HepG2 (cell line): ENCODE results near the gene GLB1L. TPM values are rescaled to one million over a fixed set of nuclear protein-coding genes. Genes with fewer than 3 reads are reported as not detected.

Experiments
- ATAC-seq: fragments of 200-7000 bp; cut with Tn5 transposase; 3 replicates; pipeline ENCODE4 v1.9.1; 2020; ENCODE audit warnings: mild to moderate bottlenecking, moderate library complexity
- BruUV-seq: library from RNA; stranded (reverse); fragments of 400-500 nt; replicated peaks from 2 replicates; lab custom pipeline; 2021; lab: Mats Ljungman, UMichigan
- CTCF ChIA-PET: fragments of 300-600 bp; formaldehyde crosslinking; extraction: SDS; loops from one replicate; lab custom pipeline; 2021; ENCODE audit warnings: low total read pairs, inconsistent platforms, low intra/inter-chr PET ratio; lab: Yijun Ruan, JAX
- POLR2A ChIA-PET: fragments of 350-600 bp; sonication (Branson Sonifier 250); formaldehyde crosslinking; loops from one replicate; lab custom pipeline; 2020; ENCODE audit warnings: antibody characterized with exemption, inconsistent platforms; lab: Yijun Ruan, JAX
- DNase-seq: peaks from one replicate; pipeline ENCODE4 v3.0.0-alpha.2; 2015; ENCODE audit warnings: low spot score
- FAIRE-seq: peaks from 3 replicates; lab custom pipeline; 2011; peaks lifted over from hg19 to GRCh38; lab: Jason Lieb, UNC
- H2AFZ ChIP-seq: one replicate; pipeline ENCODE4 v1.6.1; 2011; ENCODE audit warnings: low read length, inconsistent platforms
- H3K27ac ChIP-seq: fragments of 300-600 bp; 3 replicates; pipeline ENCODE4 v1.8.0; 2011; ENCODE audit warnings: mixed run types, mild to moderate bottlenecking, mixed read lengths, low read length, inconsistent platforms; ENCODE audit not compliant: insufficient read depth; ENCODE audit errors: extremely low read length
- H3K27me3 ChIP-seq, 2 experiments: fragments of 200-600 bp in 1 of 2; 2 replicates in 1 of 2; 3 replicates in 1 of 2; pipeline versions ENCODE4 v1.6.0 to v1.8.0; 2011; ENCODE audit warnings: low read length in 2 of 2, mild to moderate bottlenecking in 2 of 2, moderate library complexity in 2 of 2, inconsistent platforms in 1 of 2; ENCODE audit not compliant: insufficient read depth in 2 of 2, control insufficient read depth in 1 of 2
- H3K36me3 ChIP-seq, 2 experiments: fragments of 200-600 bp in 1 of 2; replicated peaks in 1 of 2; 2 replicates in 1 of 2; 3 replicates in 1 of 2; pipeline versions ENCODE4 v1.5.1 to v1.8.0; 2011; ENCODE audit warnings: low read length in 2 of 2, inconsistent platforms in 1 of 2; ENCODE audit not compliant: insufficient read depth in 2 of 2, control insufficient read depth in 1 of 2
- H3K4me1 ChIP-seq: 2 replicates; pipeline ENCODE4 v1.5.1; 2012; ENCODE audit warnings: low read length, inconsistent platforms; ENCODE audit not compliant: insufficient read depth
- H3K4me2 ChIP-seq: 2 replicates; pipeline ENCODE4 v1.6.0; 2011; ENCODE audit warnings: low read depth, low read length, inconsistent platforms
- H3K4me3 ChIP-seq, 3 experiments: fragments of 200-600 bp in 1 of 3; sonication (generic), shearing (Covaris generic) in 1 of 3; replicated peaks in 1 of 3; 2 replicates each; pipeline ENCODE4 v1.5.1; 2011 to 2016; ENCODE audit warnings: low read length in 3 of 3, inconsistent platforms in 2 of 3, low read depth in 2 of 3, mild to moderate bottlenecking in 2 of 3, control low read depth in 1 of 3, mixed read lengths in 1 of 3; ENCODE audit not compliant: insufficient read depth in 1 of 3
- H3K79me2 ChIP-seq: one replicate; pipeline ENCODE4 v1.6.1; 2011; ENCODE audit warnings: low read length, inconsistent platforms; ENCODE audit not compliant: insufficient read depth
- H3K9ac ChIP-seq: 2 replicates; pipeline ENCODE4 v1.6.0; 2011; ENCODE audit warnings: mild to moderate bottlenecking, low read depth, low read length, inconsistent platforms; ENCODE audit not compliant: insufficient read depth
- H3K9me3 ChIP-seq: 2 replicates; pipeline ENCODE4 v1.5.1; 2012; ENCODE audit warnings: mild to moderate bottlenecking, low read length
- H4K20me1 ChIP-seq: 2 replicates; pipeline ENCODE4 v1.6.0; 2011; ENCODE audit warnings: inconsistent platforms, mild to moderate bottlenecking, low read length, moderate library complexity; ENCODE audit not compliant: insufficient read depth
- CEBPB ChIP-seq: IDR thresholded peaks from 2 replicates; pipeline ENCODE4 v1.6.1; 2011; ENCODE audit warnings: low read depth, low read length, improper control_type of control experiment, borderline replicate concordance
- EP300 ChIP-seq, 3 experiments: sonication (generic) in 1 of 3; formaldehyde crosslinking in 1 of 3; IDR thresholded peaks; 2 replicates each; pipeline versions ENCODE4 v1.5.1 to v1.6.1; 2011 to 2020; ENCODE audit warnings: low read depth in 2 of 3, low read length in 2 of 3, borderline replicate concordance in 1 of 3, improper control_type of control experiment in 1 of 3, mild to moderate bottlenecking in 1 of 3, missing genetic modification reagents in 1 of 3, moderate library complexity in 1 of 3
- FOXM1 ChIP-seq: sonication (generic); formaldehyde crosslinking; IDR thresholded peaks from 2 replicates; pipeline ENCODE4 v1.5.0; 2020; ENCODE audit warnings: missing genetic modification reagents
- HNRNPK ChIP-seq: fragments of 200-400 bp; formaldehyde crosslinking; IDR thresholded peaks from 2 replicates; pipeline ENCODE4 v1.6.1; 2018; ENCODE audit warnings: low read length, low read depth, moderate library complexity, mild to moderate bottlenecking; ENCODE audit not compliant: poor library complexity, severe bottlenecking
- ZBTB49 ChIP-seq: sonication (generic); formaldehyde crosslinking; IDR thresholded peaks from 2 replicates; pipeline ENCODE4 v1.4.0; 2020; ENCODE audit warnings: missing genetic modification reagents, borderline replicate concordance
- ZFP36L2 ChIP-seq: sonication (generic); formaldehyde crosslinking; IDR thresholded peaks from 2 replicates; pipeline ENCODE4 v1.4.0; 2020; ENCODE audit warnings: missing genetic modification reagents
- ZMYM3 ChIP-seq: sonication (generic); formaldehyde crosslinking; IDR thresholded peaks from 2 replicates; pipeline ENCODE4 v1.5.1; 2020; ENCODE audit warnings: mild to moderate bottlenecking, missing genetic modification reagents
- ZNF557 ChIP-seq: sonication (generic); formaldehyde crosslinking; IDR thresholded peaks from 2 replicates; pipeline ENCODE4 v1.4.0; 2020; ENCODE audit warnings: missing genetic modification reagents
- ZNF770 ChIP-seq: sonication (generic); formaldehyde crosslinking; IDR thresholded peaks from 2 replicates; pipeline ENCODE4 v1.5.0; 2020; ENCODE audit warnings: mild to moderate bottlenecking, missing genetic modification reagents
- WGBS: methylation state at CpG from one replicate; pipeline ENCODE4 v1.1.6; 2017; ENCODE audit warnings: low lambda C conversion rate; 5-methylcytosine and 5-hydroxymethylcytosine counted together
- in situ Hi-C: cut with HindIII; loops from 2 replicates; pipeline ENCODE4 v1.10.0; 2017; ENCODE audit warnings: low pct_unique_long_range_greater_than_20kb; ENCODE audit not compliant: extremely low pct_ligation_motif_present
- intact Hi-C: fragments of 100-400 bp; cut with micrococcal nuclease; formaldehyde crosslinking; loops from one replicate; pipeline ENCODE4 v1.10.0; 2022; ENCODE audit not compliant: unreplicated experiment
- polyA plus RNA-seq, 8 experiments: library from polyadenylated mRNA; depleted of rRNA in 3 of 8; stranded (reverse) in 7 of 8; unstranded in 1 of 8; fragments of >200 nt; fragmentation: Illumina TruSeq in 4 of 8; extraction: Trizol in 4 of 8; gene quantifications; 2 replicates each; pipeline versions ENCODE4 v1.2.1 to v1.2.3, GENCODE V29; 2011 to 2016; ENCODE audit warnings: low read depth in 4 of 8, missing spikeins in 1 of 8, mixed read lengths in 1 of 8; ENCODE audit not compliant: insufficient read depth in 1 of 8
- total RNA-seq, 5 experiments: library from RNA; depleted of rRNA; stranded (reverse); fragments of >200 nt; fragmentation: Illumina TruSeq; extraction: Trizol; gene quantifications; 2 replicates each; pipeline ENCODE4 v1.2.3, GENCODE V29; 2016; ENCODE audit warnings: low read depth in 1 of 5
- TF ChIP-seq, protein P1 (sequence below): sonication (generic); formaldehyde crosslinking; IDR thresholded peaks from 2 replicates; pipeline ENCODE4 v1.8.0; 2022; ENCODE audit warnings: missing genetic modification reagents, mild to moderate bottlenecking, inconsistent platforms, borderline replicate concordance
- TF ChIP-seq, protein P2 (sequence below): sonication (generic); formaldehyde crosslinking; IDR thresholded peaks from 2 replicates; pipeline ENCODE4 v1.5.1; 2020; ENCODE audit warnings: missing genetic modification reagents, mild to moderate bottlenecking, borderline replicate concordance

Gene GLB1L
- total and polyA plus RNA-seq, 2 of the 13 experiments (the other 11 are each of a cell fraction or from before 2014, with no cell fraction given), result 6.8 to 7.3 TPM

DNA sequence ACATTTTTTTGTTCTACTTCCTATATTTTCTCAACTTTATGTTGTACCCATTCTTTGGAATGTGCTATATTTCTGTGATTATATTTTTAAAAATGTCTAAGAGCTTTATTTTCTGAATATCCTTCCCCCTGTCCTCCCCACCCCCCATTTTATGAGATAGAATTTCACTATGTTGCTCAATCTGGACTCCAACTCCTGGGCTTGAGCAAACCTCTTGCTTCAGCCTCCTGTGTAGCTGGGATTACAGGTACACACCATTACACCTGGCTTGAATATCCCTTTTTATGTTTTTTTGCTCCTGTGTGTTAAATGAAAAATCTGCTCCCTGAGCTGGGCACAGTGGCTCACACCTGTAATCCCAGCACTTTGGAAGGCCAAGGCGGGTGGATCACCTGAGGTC, 47.9 kb downstream of the GLB1L start:
- ChIA-PET CTCF (no interaction called here), POLR2A (interaction anchor here (2.4 to 10.9 kb wide), 2 partner anchors 10 to 21 kb away, joined by 13 to 102 read pairs; partner anchors contain the start of genes CNPPD1 and ZFAND2B)
- H3K4me2 ChIP-seq, result no peak overlapping the region
- no peaks in the 10 kb centered on the region for H3K27me3 ChIP-seq
- no peak overlapping the region for H3K4me3 ChIP-seq
- no peak overlapping the region for H3K27ac ChIP-seq
- WGBS, result 90% methylated on average over 1 of the region's 1 CpG
- no peak for FAIRE-seq
- ATAC-seq, result no peak
- no peak overlapping the region for H2AFZ ChIP-seq
- H3K9me3 ChIP-seq, result no peaks in the 10 kb centered on the region
- in situ Hi-C loops, result no loop called here
- H4K20me1 ChIP-seq, result no peaks in the 10 kb centered on the region
- TF ChIP-seq ZNF557 (CRISPR knock-in tag) (no peak), HNRNPK (peak; percentile 33), FOXM1 (CRISPR knock-in tag) (no peak), ZNF770 (peak; percentile 87), CEBPB (peak; percentile 62), ZFP36L2 (CRISPR knock-in tag) (no peak), EP300 (IDR thresholded peaks at IDR 0.05; ENCODE audit: low read depth in 2 of 2, low read length in 2 of 2) (peak in 1 of 2 experiments; percentile 14; a peak in 1 of 4 replicates), EP300 (CRISPR knock-in tag; IDR thresholded peaks at IDR 0.05; ENCODE audit: borderline replicate concordance) (no peak), ZBTB49 (no peak), ZMYM3 (CRISPR knock-in tag) (0 out of 2 replicates have a peak, but pooled peaks have one; percentile 15)
- TF ChIP-seq, protein P1, sequence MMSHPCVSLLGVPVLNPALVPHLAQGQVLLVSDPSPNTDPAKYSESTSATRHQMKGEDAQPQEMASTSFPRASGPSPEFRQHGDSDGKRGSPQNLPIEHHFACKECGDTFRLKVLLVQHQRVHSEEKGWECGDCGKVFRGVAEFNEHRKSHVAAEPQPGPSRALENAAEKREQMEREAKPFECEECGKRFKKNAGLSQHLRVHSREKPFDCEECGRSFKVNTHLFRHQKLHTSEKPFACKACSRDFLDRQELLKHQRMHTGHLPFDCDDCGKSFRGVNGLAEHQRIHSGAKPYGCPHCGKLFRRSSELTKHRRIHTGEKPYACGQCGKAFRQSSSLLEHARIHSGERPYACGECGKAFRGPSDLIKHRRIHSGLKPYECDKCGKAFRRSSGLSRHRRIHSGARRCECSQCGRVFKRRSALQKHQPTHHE (CRISPR knock-in tag), result no peak
- TF ChIP-seq, protein P2, sequence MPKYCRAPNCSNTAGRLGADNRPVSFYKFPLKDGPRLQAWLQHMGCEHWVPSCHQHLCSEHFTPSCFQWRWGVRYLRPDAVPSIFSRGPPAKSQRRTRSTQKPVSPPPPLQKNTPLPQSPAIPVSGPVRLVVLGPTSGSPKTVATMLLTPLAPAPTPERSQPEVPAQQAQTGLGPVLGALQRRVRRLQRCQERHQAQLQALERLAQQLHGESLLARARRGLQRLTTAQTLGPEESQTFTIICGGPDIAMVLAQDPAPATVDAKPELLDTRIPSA (CRISPR knock-in tag), result no peak
- TF ChIP-seq, all 625 proteins: peak for 5
- H3K79me2 ChIP-seq, result no peaks in the 10 kb centered on the region
- BruUV-seq, result no TSS peak
- H3K9ac ChIP-seq, result no peak overlapping the region
- intact Hi-C loops, result no loop called here
- H3K4me1 ChIP-seq, result peaks cover 46% of the 10 kb centered on the region
- no peak for DNase-seq
- no peaks in the 10 kb centered on the region for H3K36me3 ChIP-seq
